NCI-H526 (cell line): ENCODE measurements around the gene PLA2G4F.
"Not testable (repeated sequence)": the region's sequence is repeated elsewhere in the genome, so short reads cannot be mapped to it uniquely, and the experiment has no call there.

Experiments used
- DNase-seq, 2 experiments: peaks; one replicate each; lab custom pipeline; 2025; lab: John Stamatoyannopoulos, UW

PLA2G4F gene

DNA sequence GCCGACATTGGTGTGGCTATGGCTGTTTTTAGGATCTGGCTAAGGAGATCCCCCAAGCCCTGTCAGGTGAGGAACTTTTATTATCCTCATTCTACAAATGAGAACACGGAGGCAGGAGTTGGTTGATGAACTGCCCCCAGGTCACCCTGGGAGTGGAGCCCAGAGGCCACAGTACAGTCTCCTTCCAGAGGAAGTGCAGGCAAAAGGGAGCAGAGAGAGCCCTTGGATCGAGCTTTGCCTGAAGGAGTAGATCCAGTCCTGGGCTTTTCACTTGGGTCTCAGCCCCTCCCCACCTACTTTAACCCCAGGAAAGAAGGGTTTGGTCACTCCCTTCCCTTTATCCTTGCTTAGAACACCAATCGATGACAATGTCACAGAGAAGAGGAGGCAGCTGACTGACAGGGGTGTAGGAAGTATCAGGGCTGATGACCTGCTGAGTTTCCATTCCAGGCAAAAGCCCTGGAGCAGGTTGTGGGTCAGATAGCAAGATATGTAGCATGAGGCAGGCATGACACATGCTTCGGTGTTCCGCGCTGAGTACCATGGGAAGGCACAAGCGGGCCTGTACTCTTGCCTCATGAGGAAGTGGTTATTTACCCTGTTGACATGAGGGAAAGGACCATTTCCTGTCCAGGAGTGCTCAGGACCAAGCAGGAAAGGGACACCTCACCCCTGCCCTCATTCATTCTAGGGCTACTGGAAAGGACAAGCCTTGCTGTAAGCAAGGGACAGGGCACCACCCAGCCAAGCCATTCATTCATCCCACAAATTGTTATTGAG, 56.2 kb downstream of the PLA2G4F start:
- DNase-seq: no peak

GRCh38 chr15:42097018-42097417, 59.4 kb downstream of the PLA2G4F start:
- no peak for DNase-seq

DNA sequence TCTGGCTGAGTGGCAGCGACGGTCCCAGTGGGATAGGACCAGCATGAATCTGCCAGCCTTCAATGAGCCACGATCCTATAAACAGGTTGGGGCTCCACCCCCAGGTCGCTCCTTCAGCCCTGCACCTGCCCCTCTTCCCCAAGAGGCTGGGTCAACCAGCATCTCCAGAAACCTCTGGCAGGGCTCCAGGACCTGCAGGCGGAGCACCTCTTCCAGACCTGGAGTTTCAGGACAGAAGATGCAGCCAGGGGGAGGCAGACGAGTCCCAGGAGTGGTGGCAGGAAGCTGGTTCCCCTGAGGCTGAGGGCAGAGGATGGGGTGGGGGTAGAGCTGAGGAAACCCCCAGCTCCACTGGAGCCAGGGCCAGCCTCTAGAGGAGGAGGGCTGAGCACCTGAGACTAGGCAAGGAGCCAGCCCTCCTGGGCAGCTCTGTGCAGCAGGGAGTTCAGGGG, 61.9 kb downstream of the PLA2G4F start, which contains the start of gene PLA2G4D:
Gene PLA2G4D (minus strand): TSS at position 51 of the 452 bp plus-strand sequence. CDS start 103 bp downstream, outside the sequence.
- no peak for DNase-seq

DNA sequence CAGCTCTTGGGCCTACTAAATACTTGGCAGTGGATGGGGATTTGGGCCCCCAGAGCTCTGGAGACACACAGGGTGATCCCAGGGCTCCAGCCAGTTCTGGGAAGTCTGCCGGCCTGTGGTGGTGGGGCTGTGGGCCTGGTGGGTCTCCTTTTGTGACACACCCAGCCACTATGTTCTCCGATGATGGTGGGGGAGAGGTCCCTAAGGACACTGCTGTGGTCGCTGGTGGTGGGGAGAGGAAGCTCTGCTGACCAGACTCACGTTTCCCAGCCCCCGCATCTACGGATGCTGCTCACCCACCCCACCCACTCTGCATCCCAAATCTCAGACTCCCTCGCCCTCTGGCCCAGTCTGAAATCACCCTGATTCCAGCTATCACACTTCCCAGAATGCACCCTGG, 62.5 kb downstream of the PLA2G4F start:
- DNase-seq: no peak

- peak; percentile 67 to 93 for DNase-seq
Observed at GRCh38 chr15:42092398-42093318, 63.8 kb downstream of the PLA2G4F start.

DNA sequence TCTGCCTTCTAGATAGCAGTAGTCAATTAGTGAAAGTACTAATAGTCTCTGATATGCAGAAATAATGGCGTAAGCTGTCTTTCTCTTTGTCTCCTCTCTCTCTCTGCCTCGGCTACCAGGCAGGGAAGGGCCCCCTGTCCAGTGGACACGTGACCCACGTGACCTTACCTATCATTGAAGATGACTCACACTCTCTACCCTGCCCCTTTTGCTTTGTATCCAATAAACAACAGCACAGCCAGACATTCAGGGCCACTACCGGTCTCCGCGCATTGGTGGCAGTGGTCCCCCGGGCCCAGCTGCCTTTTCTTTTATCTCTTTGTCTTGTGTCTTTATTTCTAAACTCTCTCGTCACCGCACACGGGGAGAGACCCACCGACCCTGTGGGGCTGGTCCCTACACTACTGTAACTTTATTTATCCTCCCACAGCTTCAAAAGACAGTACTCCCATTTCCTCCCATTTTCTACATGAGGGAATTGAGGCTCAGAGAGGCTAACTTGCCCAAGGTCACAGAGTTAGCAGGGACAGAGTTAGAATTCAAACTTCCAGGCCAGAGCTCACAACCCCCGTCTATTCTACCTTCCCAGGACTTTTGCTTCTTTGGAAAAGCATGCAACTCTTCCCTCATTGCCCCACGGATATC, 64.6 kb downstream of the PLA2G4F start:
- DNase-seq: not testable (repeated sequence)

GRCh38 chr15:42090781-42091180, 65.7 kb downstream of the PLA2G4F start:
- peak in 1 of 2 experiments; percentile 10 for DNase-seq

GRCh38 chr15:42090370-42090769, 66.1 kb downstream of the PLA2G4F start:
- peak in 1 of 2 experiments; percentile 11 for DNase-seq

- no peak for DNase-seq
Observed at GRCh38 chr15:42089942-42090341, 66.5 kb downstream of the PLA2G4F start.
